Cardiac ventricle fibroblast (primary cell): ENCODE data around the gene RBMY1J. TPM values are rescaled to one million over a fixed set of nuclear protein-coding genes. Genes with fewer than 3 reads are reported as not detected.

ENCODE experiments used
- total RNA-seq: library from RNA; depleted of rRNA; stranded (reverse); fragments of >200 nt; gene quantifications from 2 replicates; pipeline ENCODE4 v1.2.3, GENCODE V29; 2015

Gene RBMY1J
- not detected in 2 replicates for total RNA-seq

GRCh38 chrY:22403110-22403509 lies at the start of gene RBMY1J:
TSS of gene RBMY1J (plus strand) at chrY:22403410. CDS start at chrY:22405448, 2,038 bp downstream.

Other genes starting within 250 kb of the RBMY1J start
- not detected in 2 replicates for gene RBMY1F, start 220.5 kb upstream of the RBMY1J start, total RNA-seq